ENCODE measurements around the gene GCFC2. TPM values are rescaled to one million over a fixed set of nuclear protein-coding genes. Genes with fewer than 3 reads are reported as not detected.
A peak's percentile ranks its signal among the peaks of the same experiment; 100 is the strongest.

The GCFC2 gene
- total and polyA plus RNA-seq, 9 of the 15 experiments (the other 6 are each of a cell fraction or from before 2014, with no cell fraction given), result 10.5 to 40.6 (median 23.0) TPM

DNA sequence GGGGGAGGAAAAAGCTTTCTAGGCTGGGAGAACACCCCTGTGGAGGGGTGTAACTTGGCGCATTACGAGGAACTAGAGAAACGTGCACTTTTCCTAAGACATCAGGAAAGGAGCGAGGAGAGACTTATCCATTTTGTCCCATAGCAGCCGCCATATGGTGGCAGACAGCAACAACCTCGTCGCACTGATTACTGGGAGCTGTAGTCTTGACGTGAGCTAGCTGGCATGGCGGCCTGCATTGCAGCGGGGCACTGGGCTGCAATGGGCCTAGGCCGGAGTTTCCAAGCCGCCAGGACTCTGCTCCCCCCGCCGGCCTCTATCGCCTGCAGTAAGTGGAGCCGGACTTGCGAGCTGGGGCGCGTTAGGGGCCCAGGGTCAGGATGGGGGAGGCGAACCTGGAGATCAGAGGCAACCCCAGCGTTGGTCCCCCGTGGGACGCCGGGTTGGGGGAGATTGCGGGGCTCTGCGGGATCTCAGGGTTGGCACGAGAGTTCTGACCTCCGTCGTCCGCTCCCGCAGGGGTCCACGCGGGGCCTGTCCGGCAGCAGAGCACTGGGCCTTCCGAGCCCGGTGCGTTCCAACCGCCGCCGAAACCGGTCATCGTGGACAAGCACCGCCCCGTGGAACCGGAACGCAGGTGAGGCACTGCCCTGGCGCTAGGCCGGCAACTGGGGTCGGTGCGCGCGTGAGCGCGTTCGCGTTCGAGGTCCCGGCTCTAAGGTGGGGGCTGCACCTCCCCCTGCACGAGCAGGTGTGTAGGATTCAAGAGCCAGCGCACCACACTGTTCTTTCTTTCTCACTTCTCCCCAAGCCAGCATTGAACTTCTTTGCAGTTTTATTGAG is 63.9 kb downstream of the GCFC2 start, which contains the start of gene MRPL19 (continued):
- TF ChIP-seq, protein P1, sequence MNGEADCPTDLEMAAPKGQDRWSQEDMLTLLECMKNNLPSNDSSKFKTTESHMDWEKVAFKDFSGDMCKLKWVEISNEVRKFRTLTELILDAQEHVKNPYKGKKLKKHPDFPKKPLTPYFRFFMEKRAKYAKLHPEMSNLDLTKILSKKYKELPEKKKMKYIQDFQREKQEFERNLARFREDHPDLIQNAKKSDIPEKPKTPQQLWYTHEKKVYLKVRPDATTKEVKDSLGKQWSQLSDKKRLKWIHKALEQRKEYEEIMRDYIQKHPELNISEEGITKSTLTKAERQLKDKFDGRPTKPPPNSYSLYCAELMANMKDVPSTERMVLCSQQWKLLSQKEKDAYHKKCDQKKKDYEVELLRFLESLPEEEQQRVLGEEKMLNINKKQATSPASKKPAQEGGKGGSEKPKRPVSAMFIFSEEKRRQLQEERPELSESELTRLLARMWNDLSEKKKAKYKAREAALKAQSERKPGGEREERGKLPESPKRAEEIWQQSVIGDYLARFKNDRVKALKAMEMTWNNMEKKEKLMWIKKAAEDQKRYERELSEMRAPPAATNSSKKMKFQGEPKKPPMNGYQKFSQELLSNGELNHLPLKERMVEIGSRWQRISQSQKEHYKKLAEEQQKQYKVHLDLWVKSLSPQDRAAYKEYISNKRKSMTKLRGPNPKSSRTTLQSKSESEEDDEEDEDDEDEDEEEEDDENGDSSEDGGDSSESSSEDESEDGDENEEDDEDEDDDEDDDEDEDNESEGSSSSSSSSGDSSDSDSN (IDR thresholded peaks at IDR 0.05; ENCODE audit: borderline replicate concordance in 1 of 2, low read depth in 2 of 2, low read length in 2 of 2), result 0 out of 4 replicates have a peak, but pooled peaks of 1 of the 2 experiments have one; percentile 29
- TF ChIP-seq BRD4 (IDR thresholded peaks at IDR 0.05) (no peak), HDAC1 (IDR thresholded peaks at IDR 0.05) (peak in 1 of 2 experiments; percentile 54; a peak in 2 of 4 replicates), CBX2 (IDR thresholded peaks at IDR 0.05; ENCODE audit: insufficient read depth, low read length, poor library complexity, severe bottlenecking) (no peak), FOXK1 (CRISPR knock-in tag; IDR thresholded peaks at IDR 0.05; ENCODE audit: borderline replicate concordance) (no peak), ARHGAP35 (IDR thresholded peaks at IDR 0.05; ENCODE audit: partially characterized antibody) (no peak), ZNF561 (CRISPR knock-in tag; conservative IDR thresholded peaks at IDR 0.05) (no peak), NCOA2 (IDR thresholded peaks at IDR 0.05; ENCODE audit: partially characterized antibody in 2 of 2) (no peak), DMBX1 (CRISPR knock-in tag; IDR thresholded peaks at IDR 0.05; ENCODE audit: borderline replicate concordance) (no peak), POLR2G (IDR thresholded peaks at IDR 0.05; ENCODE audit: low read depth, low read length) (peak; percentile 88), KLF6 (CRISPR knock-in tag; IDR thresholded peaks at IDR 0.05; ENCODE audit: borderline replicate concordance) (no peak), RB1 (IDR thresholded peaks at IDR 0.05; ENCODE audit: low read depth) (0 out of 2 replicates have a peak, but pooled peaks have one; percentile 17), ZNF212 (CRISPR knock-in tag; IDR thresholded peaks at IDR 0.05) (no peak), ZFP1 (CRISPR knock-in tag; IDR thresholded peaks at IDR 0.05) (no peak), KDM4B (IDR thresholded peaks at IDR 0.05; ENCODE audit: borderline replicate concordance in 2 of 2, low read depth in 1 of 2) (no peak)
- TF ChIP-seq, protein P2, sequence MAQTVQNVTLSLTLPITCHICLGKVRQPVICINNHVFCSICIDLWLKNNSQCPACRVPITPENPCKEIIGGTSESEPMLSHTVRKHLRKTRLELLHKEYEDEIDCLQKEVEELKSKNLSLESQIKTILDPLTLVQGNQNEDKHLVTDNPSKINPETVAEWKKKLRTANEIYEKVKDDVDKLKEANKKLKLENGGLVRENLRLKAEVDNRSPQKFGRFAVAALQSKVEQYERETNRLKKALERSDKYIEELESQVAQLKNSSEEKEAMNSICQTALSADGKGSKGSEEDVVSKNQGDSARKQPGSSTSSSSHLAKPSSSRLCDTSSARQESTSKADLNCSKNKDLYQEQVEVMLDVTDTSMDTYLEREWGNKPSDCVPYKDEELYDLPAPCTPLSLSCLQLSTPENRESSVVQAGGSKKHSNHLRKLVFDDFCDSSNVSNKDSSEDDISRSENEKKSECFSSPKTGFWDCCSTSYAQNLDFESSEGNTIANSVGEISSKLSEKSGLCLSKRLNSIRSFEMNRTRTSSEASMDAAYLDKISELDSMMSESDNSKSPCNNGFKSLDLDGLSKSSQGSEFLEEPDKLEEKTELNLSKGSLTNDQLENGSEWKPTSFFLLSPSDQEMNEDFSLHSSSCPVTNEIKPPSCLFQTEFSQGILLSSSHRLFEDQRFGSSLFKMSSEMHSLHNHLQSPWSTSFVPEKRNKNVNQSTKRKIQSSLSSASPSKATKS (CRISPR knock-in tag; IDR thresholded peaks at IDR 0.05), result no peak
- TF ChIP-seq, protein P3, sequence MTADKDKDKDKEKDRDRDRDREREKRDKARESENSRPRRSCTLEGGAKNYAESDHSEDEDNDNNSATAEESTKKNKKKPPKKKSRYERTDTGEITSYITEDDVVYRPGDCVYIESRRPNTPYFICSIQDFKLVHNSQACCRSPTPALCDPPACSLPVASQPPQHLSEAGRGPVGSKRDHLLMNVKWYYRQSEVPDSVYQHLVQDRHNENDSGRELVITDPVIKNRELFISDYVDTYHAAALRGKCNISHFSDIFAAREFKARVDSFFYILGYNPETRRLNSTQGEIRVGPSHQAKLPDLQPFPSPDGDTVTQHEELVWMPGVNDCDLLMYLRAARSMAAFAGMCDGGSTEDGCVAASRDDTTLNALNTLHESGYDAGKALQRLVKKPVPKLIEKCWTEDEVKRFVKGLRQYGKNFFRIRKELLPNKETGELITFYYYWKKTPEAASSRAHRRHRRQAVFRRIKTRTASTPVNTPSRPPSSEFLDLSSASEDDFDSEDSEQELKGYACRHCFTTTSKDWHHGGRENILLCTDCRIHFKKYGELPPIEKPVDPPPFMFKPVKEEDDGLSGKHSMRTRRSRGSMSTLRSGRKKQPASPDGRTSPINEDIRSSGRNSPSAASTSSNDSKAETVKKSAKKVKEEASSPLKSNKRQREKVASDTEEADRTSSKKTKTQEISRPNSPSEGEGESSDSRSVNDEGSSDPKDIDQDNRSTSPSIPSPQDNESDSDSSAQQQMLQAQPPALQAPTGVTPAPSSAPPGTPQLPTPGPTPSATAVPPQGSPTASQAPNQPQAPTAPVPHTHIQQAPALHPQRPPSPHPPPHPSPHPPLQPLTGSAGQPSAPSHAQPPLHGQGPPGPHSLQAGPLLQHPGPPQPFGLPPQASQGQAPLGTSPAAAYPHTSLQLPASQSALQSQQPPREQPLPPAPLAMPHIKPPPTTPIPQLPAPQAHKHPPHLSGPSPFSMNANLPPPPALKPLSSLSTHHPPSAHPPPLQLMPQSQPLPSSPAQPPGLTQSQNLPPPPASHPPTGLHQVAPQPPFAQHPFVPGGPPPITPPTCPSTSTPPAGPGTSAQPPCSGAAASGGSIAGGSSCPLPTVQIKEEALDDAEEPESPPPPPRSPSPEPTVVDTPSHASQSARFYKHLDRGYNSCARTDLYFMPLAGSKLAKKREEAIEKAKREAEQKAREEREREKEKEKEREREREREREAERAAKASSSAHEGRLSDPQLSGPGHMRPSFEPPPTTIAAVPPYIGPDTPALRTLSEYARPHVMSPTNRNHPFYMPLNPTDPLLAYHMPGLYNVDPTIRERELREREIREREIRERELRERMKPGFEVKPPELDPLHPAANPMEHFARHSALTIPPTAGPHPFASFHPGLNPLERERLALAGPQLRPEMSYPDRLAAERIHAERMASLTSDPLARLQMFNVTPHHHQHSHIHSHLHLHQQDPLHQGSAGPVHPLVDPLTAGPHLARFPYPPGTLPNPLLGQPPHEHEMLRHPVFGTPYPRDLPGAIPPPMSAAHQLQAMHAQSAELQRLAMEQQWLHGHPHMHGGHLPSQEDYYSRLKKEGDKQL (CRISPR knock-in tag; IDR thresholded peaks at IDR 0.05; ENCODE audit: borderline replicate concordance), result no peak

Data from K562 (cell line).